HepG2 (cell line): ENCODE measurements around the gene CCDC142. TPM values are rescaled to one million over a fixed set of nuclear protein-coding genes. Genes with fewer than 3 reads are reported as not detected.

ENCODE experiments used
- BORCS8-MEF2B ChIP-seq: sonication (generic); formaldehyde crosslinking; IDR thresholded peaks from 2 replicates; pipeline ENCODE4 v1.8.0; 2022; ENCODE audit warnings: mild to moderate bottlenecking, missing genetic modification reagents
- NKX3-1 ChIP-seq: sonication (generic); formaldehyde crosslinking; IDR thresholded peaks from 2 replicates; pipeline ENCODE4 v1.5.0; 2020; ENCODE audit warnings: missing genetic modification reagents
- RBM22 ChIP-seq: fragments of 200-400 bp; formaldehyde crosslinking; optimal IDR thresholded peaks from 2 replicates; pipeline ENCODE3; 2017; ENCODE audit warnings: mild to moderate bottlenecking, low read length, moderate library complexity
- REXO4 ChIP-seq: sonication (generic); formaldehyde crosslinking; IDR thresholded peaks from 2 replicates; pipeline ENCODE4 v1.8.0; 2022; ENCODE audit warnings: missing genetic modification reagents, mild to moderate bottlenecking, borderline replicate concordance
- ZNF143 ChIP-seq: sonication (generic); formaldehyde crosslinking; IDR thresholded peaks from 2 replicates; pipeline ENCODE4 v1.4.0; 2020; ENCODE audit warnings: missing genetic modification reagents
- ZNF256 ChIP-seq: sonication (generic); formaldehyde crosslinking; conservative IDR thresholded peaks from 2 replicates; pipeline ENCODE4 v1.4.0; 2020; ENCODE audit warnings: missing genetic modification reagents
- ZNF3 ChIP-seq: IDR thresholded peaks from 2 replicates; pipeline ENCODE4 v1.7.0; 2017; ENCODE audit warnings: inconsistent platforms
- ZNF772 ChIP-seq: sonication (generic); formaldehyde crosslinking; IDR thresholded peaks from 2 replicates; pipeline ENCODE4 v1.5.0; 2020; ENCODE audit warnings: mild to moderate bottlenecking, missing genetic modification reagents
- polyA plus RNA-seq, 8 experiments: library from polyadenylated mRNA; depleted of rRNA in 3 of 8; stranded (reverse) in 7 of 8; unstranded in 1 of 8; fragments of >200 nt; fragmentation: Illumina TruSeq in 4 of 8; extraction: Trizol in 4 of 8; gene quantifications; 2 replicates each; pipeline versions ENCODE4 v1.2.1 to v1.2.3, GENCODE V29; 2011 to 2016; ENCODE audit warnings: low read depth in 4 of 8, missing spikeins in 1 of 8, mixed read lengths in 1 of 8; ENCODE audit not compliant: insufficient read depth in 1 of 8
- total RNA-seq, 5 experiments: library from RNA; depleted of rRNA; stranded (reverse); fragments of >200 nt; fragmentation: Illumina TruSeq; extraction: Trizol; gene quantifications; 2 replicates each; pipeline ENCODE4 v1.2.3, GENCODE V29; 2016; ENCODE audit warnings: low read depth in 1 of 5
- TF ChIP-seq, protein P1 (sequence below): sonication (generic); formaldehyde crosslinking; IDR thresholded peaks from 2 replicates; pipeline ENCODE4 v1.5.1; 2020; ENCODE audit warnings: missing genetic modification reagents, mild to moderate bottlenecking, borderline replicate concordance
- TF ChIP-seq, protein P2 (sequence below): sonication (generic); formaldehyde crosslinking; IDR thresholded peaks from 2 replicates; pipeline ENCODE4 v1.4.0; 2020; ENCODE audit warnings: low read depth, mild to moderate bottlenecking, missing genetic modification reagents
- TF ChIP-seq, protein P3 (sequence below): sonication (generic); formaldehyde crosslinking; IDR thresholded peaks from 2 replicates; pipeline ENCODE4 v1.4.0; 2020; ENCODE audit warnings: missing genetic modification reagents, borderline replicate concordance
- TF ChIP-seq, protein P4 (sequence below): sonication (generic); formaldehyde crosslinking; IDR thresholded peaks from 2 replicates; pipeline ENCODE4 v1.5.0; 2020; ENCODE audit warnings: missing genetic modification reagents
- TF ChIP-seq, protein P5 (sequence below): sonication (generic); formaldehyde crosslinking; IDR thresholded peaks from 2 replicates; pipeline ENCODE4 v1.5.1; 2020; ENCODE audit warnings: mild to moderate bottlenecking, missing genetic modification reagents, moderate library complexity
- TF ChIP-seq, protein P6 (sequence below): IDR thresholded peaks from 2 replicates; pipeline ENCODE4 v1.6.1; 2016; ENCODE audit warnings: low read depth

Gene CCDC142
- total and polyA plus RNA-seq, 2 of the 13 experiments (the other 11 are each of a cell fraction or from before 2014, with no cell fraction given), result 14.7 to 30.4 TPM

DNA sequence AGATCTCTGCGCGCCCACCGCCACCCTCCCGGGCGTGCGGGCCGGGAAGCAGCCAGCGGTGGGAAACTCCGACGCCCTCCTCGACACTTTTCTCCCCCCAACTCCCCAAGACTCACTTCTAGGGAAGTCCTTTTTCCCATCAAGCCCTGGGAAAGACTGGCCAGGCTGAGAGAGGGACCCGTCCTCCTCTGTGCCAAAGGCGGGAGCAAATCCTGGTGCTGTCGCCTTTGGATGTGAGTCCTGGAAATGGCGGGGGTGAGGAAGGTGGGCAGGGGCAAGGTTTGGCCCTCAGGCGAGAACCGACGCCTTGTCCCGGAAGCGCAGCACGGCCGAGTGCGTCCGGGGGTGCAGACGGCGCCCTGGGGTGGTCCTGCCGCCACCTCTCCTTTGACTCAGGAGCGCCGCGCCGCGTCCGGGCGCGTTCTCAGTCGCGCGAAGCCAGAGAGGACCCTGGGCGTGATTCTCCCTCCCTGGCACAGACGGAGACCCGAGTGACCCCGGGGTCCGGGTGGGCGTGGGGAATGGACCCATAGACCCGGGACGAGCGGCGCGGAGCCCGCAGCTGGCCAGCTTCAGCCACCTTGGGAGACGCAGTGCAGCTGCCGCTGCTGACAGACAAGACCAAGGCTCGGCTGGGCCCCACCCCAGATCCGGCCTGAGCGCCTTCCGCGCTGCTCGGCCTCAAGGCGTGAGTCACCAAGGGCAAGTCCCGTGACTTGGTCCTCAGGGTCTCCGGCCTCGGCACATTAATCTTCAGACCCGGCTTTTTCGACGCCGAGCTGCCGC lies 20.1 kb upstream of the CCDC142 start (continued):
- TF ChIP-seq, protein P1, sequence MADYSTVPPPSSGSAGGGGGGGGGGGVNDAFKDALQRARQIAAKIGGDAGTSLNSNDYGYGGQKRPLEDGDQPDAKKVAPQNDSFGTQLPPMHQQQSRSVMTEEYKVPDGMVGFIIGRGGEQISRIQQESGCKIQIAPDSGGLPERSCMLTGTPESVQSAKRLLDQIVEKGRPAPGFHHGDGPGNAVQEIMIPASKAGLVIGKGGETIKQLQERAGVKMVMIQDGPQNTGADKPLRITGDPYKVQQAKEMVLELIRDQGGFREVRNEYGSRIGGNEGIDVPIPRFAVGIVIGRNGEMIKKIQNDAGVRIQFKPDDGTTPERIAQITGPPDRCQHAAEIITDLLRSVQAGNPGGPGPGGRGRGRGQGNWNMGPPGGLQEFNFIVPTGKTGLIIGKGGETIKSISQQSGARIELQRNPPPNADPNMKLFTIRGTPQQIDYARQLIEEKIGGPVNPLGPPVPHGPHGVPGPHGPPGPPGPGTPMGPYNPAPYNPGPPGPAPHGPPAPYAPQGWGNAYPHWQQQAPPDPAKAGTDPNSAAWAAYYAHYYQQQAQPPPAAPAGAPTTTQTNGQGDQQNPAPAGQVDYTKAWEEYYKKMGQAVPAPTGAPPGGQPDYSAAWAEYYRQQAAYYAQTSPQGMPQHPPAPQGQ (CRISPR knock-in tag), result no peak
- TF ChIP-seq, protein P2, sequence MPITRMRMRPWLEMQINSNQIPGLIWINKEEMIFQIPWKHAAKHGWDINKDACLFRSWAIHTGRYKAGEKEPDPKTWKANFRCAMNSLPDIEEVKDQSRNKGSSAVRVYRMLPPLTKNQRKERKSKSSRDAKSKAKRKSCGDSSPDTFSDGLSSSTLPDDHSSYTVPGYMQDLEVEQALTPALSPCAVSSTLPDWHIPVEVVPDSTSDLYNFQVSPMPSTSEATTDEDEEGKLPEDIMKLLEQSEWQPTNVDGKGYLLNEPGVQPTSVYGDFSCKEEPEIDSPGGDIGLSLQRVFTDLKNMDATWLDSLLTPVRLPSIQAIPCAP (CRISPR knock-in tag), result no peak
- TF ChIP-seq, protein P3, sequence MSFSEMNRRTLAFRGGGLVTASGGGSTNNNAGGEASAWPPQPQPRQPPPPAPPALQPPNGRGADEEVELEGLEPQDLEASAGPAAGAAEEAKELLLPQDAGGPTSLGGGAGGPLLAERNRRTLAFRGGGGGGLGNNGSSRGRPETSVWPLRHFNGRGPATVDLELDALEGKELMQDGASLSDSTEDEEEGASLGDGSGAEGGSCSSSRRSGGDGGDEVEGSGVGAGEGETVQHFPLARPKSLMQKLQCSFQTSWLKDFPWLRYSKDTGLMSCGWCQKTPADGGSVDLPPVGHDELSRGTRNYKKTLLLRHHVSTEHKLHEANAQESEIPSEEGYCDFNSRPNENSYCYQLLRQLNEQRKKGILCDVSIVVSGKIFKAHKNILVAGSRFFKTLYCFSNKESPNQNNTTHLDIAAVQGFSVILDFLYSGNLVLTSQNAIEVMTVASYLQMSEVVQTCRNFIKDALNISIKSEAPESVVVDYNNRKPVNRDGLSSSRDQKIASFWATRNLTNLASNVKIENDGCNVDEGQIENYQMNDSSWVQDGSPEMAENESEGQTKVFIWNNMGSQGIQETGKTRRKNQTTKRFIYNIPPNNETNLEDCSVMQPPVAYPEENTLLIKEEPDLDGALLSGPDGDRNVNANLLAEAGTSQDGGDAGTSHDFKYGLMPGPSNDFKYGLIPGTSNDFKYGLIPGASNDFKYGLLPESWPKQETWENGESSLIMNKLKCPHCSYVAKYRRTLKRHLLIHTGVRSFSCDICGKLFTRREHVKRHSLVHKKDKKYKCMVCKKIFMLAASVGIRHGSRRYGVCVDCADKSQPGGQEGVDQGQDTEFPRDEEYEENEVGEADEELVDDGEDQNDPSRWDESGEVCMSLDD (CRISPR knock-in tag), result peak; percentile 89; the same call in 1 of the 2 replicates
- peak; percentile 6; the same call in 1 of the 2 replicates for TF ChIP-seq BORCS8-MEF2B (CRISPR knock-in tag)
- TF ChIP-seq, protein P4, sequence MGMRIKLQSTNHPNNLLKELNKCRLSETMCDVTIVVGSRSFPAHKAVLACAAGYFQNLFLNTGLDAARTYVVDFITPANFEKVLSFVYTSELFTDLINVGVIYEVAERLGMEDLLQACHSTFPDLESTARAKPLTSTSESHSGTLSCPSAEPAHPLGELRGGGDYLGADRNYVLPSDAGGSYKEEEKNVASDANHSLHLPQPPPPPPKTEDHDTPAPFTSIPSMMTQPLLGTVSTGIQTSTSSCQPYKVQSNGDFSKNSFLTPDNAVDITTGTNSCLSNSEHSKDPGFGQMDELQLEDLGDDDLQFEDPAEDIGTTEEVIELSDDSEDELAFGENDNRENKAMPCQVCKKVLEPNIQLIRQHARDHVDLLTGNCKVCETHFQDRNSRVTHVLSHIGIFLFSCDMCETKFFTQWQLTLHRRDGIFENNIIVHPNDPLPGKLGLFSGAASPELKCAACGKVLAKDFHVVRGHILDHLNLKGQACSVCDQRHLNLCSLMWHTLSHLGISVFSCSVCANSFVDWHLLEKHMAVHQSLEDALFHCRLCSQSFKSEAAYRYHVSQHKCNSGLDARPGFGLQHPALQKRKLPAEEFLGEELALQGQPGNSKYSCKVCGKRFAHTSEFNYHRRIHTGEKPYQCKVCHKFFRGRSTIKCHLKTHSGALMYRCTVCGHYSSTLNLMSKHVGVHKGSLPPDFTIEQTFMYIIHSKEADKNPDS (CRISPR knock-in tag), result peak; percentile 95; the same call in 1 of the 2 replicates
- TF ChIP-seq, protein P5, sequence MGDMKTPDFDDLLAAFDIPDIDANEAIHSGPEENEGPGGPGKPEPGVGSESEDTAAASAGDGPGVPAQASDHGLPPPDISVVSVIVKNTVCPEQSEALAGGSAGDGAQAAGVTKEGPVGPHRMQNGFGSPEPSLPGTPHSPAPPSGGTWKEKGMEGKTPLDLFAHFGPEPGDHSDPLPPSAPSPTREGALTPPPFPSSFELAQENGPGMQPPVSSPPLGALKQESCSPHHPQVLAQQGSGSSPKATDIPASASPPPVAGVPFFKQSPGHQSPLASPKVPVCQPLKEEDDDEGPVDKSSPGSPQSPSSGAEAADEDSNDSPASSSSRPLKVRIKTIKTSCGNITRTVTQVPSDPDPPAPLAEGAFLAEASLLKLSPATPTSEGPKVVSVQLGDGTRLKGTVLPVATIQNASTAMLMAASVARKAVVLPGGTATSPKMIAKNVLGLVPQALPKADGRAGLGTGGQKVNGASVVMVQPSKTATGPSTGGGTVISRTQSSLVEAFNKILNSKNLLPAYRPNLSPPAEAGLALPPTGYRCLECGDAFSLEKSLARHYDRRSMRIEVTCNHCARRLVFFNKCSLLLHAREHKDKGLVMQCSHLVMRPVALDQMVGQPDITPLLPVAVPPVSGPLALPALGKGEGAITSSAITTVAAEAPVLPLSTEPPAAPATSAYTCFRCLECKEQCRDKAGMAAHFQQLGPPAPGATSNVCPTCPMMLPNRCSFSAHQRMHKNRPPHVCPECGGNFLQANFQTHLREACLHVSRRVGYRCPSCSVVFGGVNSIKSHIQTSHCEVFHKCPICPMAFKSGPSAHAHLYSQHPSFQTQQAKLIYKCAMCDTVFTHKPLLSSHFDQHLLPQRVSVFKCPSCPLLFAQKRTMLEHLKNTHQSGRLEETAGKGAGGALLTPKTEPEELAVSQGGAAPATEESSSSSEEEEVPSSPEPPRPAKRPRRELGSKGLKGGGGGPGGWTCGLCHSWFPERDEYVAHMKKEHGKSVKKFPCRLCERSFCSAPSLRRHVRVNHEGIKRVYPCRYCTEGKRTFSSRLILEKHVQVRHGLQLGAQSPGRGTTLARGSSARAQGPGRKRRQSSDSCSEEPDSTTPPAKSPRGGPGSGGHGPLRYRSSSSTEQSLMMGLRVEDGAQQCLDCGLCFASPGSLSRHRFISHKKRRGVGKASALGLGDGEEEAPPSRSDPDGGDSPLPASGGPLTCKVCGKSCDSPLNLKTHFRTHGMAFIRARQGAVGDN (CRISPR knock-in tag), result peak; percentile 92
- TF ChIP-seq RBM22, result peak; percentile 92
- no peak for TF ChIP-seq ZNF256
- no peak; the same call in none of the 2 replicates for TF ChIP-seq NKX3-1
- TF ChIP-seq ZNF772, result peak; percentile 78; the same call in 1 of the 2 replicates
- no peak; the same call in none of the 2 replicates for TF ChIP-seq ZNF143 (CRISPR knock-in tag)
- no peak for TF ChIP-seq ZNF3 (CRISPR knock-in tag)
- TF ChIP-seq, protein P6, sequence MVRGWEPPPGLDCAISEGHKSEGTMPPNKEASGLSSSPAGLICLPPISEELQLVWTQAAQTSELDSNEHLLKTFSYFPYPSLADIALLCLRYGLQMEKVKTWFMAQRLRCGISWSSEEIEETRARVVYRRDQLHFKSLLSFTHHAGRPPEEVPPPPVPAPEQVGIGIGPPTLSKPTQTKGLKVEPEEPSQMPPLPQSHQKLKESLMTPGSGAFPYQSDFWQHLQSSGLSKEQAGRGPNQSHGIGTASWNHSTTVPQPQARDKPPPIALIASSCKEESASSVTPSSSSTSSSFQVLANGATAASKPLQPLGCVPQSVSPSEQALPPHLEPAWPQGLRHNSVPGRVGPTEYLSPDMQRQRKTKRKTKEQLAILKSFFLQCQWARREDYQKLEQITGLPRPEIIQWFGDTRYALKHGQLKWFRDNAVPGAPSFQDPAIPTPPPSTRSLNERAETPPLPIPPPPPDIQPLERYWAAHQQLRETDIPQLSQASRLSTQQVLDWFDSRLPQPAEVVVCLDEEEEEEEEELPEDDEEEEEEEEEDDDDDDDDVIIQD (CRISPR knock-in tag), result no peak
- peak; percentile 41; the same call in 1 of the 2 replicates for TF ChIP-seq REXO4 (CRISPR knock-in tag)
